NCI-H510A (cell line): ENCODE measurements around the gene POLR3K.

Source experiments
- DNase-seq: peaks from one replicate; lab custom pipeline; 2025; lab: John Stamatoyannopoulos, UW

The POLR3K gene

DNA sequence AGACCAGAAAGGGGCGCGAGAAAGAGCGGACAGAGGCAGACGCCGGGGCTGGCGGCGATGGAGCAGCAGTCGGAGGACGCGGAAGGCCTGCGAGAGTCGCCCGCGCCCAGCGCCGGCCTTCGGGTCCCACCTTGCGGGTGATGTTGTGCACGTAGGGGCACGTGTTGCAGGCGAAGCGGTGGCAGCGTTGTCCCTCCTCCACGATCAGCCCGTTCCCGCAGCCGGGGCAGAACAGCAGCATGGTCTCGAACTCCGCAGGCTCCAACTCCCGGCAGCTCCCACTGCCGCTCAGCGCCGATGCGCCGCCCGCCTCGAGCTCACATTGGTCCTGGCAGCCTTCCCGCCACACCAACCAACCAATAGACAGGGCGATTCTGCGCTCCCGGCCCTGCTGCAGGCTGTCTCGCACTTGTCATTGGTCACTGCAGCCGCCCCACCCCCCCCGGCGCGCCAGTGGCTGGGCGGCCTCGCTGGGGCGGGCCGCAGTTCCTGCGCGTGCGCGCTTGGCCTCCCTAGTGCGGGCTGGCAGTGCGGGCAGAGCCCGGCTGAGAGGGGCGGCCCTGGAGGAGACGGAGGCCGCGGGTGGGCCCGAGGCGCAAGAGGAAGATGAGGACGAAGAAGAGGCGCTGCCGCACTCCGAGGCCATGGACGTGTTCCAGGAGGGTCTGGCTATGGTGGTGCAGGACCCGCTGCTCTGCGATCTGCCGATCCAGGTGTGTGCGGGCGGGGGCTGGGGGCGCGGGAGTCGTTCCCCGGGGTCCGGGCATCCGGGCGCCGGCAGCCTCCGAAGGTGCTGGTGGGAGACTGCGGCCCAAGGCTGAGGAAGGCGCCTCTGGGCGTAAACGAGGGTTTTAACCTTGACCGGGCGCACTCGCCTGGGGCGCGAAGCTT lies at the start of gene POLR3K, which contains the start of gene SNRNP25:
POLR3K (minus strand) TSS at position 263 of the 891 bp plus-strand sequence; CDS start at position 241, 22 bp downstream.
SNRNP25 (plus strand) TSS at position 483 of the 891 bp plus-strand sequence; CDS start at position 672, 189 bp downstream.
- DNase-seq: peak; percentile 89

DNA sequence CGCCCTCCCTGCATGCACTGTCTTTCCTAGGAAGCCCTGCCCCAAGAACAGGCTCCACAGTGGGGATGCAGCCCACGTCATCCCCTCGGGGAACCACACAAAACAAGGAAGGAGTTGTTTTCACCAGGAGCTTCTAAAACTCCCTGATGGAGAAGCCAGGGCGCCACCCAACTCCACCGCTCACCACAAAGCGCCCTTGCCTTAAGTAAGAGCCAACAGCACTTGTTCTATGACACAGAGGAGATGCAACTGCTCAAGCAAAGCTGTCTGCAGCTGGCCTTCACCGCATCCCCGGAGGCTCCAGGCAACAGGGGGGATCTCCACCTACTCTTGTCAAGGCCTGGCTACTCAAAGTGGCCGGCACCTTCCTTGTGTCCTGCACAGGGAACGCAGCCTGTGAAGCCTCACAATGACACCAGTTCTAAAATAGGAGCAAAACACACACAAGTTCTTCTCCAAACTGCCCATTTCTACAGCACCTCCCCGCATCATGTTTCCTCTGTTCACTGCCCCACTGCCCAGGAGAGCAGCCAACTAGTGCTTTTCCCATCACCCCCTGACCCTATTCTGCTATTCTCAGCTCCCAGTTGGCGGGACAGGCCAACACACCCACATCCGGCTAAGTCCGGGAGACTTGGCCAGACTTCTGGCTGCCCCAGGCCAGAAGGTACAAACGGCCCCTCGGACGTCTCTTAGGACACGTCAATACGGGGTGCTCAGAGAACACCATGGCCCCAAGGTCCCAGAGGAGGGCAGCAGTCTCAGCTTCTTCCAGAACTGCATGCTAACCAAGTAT lies 48.9 kb upstream of the POLR3K start:
- no peak for DNase-seq

DNA sequence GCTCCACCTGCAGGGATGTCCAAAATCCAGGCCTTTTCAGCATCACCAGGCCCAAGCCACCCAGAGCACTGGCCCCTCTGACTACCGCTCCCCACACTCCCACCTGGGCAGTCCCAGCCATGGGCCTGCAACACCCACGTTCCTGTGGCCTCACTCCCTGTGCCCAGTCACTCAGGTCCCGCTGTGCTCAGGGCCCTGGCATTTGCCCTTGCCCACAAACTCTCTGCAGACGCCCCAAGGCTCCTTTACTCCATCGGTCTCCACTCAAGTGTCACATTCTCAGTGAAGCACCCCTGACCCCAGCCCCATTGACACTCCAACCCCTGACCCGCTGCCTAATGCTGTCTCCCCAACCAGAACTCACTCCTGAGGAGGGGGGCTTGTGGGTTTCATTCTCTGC lies 48.2 kb upstream of the POLR3K start:
- no peak for DNase-seq

DNA sequence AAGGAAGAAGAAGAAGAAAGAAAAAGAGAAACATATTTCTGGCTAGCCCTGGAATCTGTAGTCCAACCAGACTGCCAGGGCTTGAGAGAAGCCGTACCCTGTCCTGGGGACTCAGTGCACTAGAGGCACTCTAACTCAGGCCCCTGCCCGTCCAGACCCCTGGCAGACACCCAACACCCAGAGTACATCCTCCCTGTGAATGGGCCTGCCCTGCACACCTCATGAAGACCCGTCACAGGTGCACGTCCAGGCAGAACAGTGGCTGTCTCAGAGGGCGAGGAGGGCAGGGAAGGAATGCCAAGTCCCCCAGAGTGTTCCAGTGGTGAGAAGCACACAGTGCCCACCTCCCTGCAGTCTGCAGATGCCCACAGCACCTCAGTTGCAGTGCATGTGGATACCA lies 47.6 kb upstream of the POLR3K start:
- DNase-seq: no peak

DNA sequence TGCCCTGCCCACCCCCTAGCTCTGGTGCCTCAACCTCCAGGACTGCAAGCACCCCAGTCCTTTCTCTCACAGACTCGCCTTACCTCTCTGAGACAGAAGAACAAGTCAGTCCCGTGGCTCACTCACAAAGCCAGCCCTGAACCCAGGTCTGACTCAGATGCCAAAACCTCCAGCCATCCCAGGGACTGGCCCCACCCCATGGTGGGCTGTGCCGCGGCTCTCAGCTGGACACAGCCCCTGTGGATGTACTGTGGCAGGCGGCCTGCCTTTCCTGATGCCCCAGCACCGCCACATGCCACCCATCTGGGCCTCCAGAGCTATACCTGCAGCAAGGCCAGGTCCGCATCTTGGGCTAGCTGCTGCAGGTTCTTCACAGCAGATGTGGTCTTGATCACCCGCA lies 44.4 kb upstream of the POLR3K start:
- DNase-seq: no peak

DNA sequence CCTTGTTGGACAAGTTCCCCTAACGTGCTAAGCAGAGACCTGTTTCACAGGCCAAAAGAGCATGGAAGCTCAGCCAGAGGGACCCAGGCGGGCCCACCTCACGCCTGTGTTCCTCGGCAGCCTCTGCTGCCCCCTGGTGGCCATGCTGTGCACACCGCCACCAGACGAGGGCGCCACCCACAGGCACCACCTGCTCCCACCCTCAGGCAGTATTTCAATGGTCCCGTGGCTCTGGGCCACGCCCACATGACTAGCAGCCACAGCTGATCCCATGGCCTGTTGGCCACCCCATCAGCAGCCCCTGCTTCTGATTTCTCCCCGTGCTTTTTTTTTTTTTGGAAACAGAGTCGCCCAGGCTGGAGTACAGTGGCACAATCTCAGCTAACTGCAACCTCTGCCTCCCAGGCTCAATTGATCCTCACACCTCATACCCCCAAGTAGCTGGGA lies 43.5 kb upstream of the POLR3K start:
- no peak for DNase-seq

DNA sequence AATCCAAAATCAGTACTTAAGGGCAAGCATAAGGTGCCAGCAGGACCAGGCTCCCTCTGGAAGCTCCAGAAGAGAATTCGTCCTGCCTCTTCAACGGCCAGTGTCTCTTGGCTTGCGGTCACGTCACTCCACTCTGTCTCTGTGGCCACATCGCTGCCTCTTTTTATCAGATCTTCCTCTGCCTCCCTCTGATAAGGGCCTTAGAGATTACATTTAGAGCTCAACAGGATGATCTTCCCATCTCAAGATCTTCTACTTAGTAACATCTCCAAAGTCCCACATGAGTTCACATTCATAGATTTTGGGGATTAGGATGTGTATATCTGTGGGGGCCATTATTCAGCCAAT lies 41.5 kb upstream of the POLR3K start:
- DNase-seq: no peak

DNA sequence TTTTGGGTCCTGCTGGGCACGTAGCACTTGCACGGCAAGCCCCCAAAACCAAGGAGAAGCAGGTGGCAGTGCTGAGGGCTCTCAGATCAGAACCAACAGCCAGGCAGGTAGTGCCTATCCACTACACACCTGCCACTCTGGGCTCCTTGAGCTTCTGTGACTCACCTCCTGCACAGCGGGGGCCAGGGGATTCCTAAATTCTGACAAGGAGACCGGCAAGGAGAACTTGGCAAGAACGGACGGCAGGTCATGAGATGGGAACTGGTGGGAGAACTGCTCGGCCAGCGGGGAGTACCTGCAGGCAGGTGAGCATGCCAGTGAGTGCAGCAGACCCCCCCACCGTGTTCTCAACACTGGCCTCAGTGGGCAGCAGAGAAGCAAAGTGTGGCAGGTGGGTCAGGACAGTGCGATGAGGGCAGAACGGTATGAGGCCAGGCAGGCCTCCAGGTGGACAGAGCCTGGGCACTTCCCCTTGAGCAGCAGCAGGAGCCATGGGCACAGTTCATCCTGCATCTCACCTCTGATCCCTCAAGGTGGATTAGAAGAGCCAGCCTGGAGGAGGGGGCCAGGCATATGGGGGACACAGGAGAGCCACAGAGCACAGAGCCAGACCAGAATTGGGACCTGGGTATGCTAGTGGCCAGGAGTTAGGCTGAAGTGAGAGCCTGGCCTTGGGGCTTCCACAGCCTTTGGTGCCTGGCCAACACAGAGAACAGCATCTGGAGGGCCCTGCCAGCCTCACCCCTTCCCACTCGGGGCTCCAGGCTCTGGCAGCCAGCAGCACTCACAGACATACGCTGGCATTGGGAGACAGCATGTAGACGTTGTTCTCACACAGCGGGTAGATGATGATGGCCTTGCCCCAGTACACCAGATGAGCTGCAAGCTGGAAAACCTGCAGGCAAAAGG lies 39.3 kb upstream of the POLR3K start:
- no peak for DNase-seq

DNA sequence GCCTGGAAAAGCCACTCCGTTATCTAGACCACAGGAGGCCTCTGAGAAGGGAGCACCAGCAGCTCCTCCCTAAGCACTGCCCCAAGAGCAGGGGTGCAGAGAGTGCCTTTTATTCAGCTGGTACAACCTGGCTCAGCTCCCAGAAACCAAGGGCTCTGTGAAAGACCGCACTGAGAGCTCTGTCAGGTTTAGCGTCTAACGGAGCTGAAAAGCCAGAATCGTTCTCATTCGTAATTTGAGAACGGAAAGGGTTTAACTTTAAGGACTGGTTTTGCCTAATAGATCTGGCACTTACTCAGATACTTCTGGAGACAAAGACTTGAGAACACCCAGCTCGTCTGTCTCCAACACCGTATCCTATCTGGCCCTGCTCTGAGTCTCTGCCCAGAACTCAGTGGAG lies 38.1 kb upstream of the POLR3K start:
- DNase-seq: no peak

DNA sequence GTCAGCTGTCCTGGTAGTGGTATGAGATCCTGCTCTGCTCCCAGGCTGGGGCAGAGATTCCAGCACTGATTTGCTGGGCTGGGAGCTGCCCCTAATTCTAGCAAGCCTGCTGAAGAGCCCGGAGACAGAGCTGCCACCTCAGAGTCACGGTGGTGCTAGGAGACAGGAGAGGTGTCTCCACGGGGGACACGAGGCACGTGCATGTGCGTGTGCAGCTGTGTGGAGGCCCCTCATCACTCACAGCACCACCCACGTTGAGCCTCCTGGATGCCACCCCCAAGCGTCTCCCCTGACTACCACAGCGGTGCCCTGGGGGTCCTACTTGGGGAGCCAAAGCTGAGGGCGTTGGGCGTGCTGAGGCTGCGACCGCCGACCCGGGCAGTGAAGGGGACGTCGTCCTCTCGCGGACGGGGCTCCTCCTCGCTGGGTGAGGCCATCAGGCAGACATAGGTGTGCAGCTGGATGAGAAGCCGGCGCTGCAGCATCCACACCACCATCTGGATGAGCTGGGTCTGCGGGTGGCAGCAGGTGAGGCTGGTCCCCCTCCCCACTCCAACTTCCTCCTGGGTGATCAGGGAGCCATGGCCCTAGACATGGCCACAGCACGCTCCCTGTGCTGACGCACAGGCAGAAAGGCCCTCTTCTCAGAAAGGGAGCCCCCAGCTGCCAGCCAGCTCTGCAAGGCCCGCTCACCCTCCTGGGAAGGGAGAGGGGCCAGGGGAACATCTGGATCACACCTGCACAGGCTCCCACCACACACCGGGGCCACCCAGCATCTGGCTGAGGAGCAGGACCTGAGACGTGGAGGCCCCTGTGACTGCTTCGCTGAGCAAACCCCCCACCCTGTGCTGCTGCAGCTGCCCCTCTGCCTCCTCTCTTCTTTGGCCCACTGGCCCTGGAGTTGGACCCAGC lies 36.2 kb upstream of the POLR3K start:
- DNase-seq: no peak

DNA sequence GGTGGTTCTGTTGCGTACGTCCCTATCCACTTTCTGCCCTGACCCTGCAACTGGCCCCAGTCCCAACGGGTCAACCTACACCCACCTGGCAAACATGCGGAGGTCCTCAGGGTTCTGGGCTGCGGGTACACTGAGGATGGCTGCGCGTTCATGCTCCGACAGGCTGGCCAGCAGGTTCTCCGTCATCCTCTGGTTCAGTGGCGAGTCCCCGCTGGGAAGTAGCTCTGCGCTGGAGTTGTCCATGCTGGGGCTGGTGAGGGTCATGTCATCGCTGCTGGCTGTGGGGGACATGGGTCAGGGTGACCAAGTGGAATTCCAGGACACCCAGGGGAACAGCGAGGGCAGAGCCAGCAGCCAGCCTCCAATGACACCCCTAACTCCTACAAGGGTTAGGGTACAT lies 35.2 kb upstream of the POLR3K start:
- no peak for DNase-seq

DNA sequence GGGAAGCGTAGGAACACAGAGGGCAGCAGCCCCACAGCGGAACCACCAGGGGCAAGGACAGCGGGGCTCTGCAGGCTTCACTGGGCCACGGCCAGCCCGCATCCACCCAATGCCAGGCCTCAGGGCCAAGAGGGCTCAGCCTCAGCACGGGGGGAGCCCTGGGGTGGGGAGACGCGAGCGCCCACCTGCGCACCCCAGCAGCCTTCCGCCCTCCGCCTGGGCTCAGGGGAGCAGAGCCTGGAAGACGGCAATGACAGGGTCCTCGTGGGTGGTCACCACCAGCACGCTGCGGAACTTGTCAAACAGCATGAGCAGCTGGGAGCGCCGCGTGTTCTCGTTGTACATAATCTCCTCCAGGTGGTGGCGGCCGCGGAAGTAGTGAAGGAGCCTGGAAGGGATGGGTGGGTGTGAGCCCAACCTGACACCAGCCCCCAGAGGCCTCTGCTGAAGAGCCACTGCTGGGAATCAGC lies 33.1 kb upstream of the POLR3K start:
- DNase-seq: no peak

DNA sequence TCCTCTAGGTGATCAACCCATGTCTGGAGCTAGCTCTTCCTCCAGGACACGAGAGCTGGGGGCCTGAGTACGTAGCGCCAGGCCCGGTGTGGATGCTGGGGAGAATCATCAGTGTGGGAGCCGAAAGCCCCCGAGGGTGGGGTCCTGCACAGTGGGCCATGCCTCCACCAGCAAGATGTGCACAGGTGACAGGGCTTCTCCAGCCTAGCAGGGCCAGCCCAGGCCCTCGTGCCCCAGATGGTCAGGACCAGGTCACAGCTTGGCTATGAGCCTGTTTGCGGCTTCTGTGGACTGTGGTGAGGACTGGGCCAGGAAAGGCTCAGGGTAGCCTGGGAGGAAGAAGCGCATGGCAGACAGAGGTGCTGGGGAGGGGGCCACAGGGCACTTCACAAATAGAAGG lies 32.5 kb upstream of the POLR3K start:
- no peak for DNase-seq

DNA sequence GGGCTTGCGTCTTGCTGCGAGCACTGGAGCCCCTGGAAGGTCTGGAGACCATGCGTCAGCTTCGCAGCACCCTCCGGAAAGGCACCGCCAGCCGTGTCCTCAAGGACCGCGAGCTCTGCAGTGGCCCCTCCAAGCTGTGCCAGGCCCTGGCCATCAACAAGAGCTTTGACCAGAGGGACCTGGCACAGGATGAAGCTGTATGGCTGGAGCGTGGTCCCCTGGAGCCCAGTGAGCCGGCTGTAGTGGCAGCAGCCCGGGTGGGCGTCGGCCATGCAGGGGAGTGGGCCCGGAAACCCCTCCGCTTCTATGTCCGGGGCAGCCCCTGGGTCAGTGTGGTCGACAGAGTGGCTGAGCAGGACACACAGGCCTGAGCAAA lies 32.0 kb upstream of the POLR3K start:
- DNase-seq: no peak

DNA sequence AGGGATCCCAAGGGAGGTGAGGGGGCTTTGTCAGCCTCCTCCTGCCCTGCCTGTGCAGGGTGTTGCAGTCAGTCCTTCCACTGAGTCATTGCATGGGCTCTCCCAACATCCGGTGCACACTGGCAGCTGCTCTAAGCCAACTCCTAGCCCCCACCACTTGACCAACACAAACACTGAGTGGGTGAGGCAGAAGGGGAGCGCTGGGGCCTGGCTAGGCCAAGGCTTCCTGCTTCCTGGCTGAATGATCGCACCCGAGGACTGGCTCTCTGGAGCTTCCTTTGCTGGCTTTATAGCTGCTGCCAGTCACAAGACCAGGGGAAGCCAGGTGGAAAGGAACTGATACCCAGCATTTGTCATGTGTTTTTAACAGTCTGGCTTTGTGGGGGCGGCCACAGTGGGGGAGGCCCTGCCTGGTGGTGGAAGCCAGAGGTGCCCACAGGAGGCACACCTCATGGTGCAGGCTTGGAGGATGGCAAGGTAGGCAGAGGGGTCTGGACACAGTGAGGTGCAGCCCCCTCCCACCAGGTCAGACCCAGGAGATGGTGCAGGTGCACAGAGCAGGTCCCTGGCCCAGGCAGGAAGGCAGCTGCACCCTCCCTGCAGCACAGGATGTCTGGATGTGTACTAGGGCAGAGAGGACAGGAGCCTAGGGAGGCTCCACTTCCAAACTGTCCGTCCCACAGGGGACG lies 31.5 kb upstream of the POLR3K start:
- peak; percentile 70 for DNase-seq

DNA sequence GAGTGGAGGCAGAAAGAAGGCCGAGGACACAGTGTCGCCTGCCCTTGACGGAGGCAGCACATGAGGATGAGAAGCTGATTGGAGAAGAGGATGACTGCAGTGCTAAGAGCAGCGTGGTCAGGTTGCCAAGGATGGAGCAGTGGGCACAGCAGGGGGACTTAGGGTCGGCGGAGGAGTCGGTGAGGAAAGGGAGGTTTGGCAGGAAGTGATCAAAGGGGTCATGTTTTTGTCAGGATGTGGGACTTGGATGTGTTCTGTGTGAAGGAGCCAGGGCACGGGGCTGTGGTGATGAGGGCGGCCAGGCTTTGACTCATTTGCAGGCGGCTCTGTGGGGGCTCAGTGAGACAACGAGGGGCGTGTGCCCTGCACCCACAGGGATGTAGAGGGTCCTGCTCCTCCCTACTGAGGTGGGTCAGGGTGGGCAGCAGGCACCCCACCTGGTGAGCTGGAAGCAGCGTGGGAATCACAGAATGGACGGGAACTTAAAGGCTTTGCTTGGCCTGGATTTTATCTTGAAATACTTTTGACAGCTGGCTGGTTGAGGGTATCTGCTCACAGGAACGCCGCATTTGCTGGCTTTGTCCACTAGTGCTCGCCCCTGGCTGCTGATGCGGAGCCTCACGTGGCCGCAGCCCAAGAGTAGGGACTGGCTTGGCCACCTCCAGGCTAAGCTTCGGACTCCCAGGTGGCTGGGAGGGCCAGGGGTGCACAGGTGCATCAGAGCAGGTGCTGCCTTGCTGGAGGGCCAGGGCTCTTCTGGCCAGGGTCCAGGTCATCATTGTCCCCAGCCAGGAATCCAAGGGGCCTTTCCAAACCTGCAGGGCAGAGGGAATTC lies 30.6 kb upstream of the POLR3K start:
- DNase-seq: peak; percentile 65

DNA sequence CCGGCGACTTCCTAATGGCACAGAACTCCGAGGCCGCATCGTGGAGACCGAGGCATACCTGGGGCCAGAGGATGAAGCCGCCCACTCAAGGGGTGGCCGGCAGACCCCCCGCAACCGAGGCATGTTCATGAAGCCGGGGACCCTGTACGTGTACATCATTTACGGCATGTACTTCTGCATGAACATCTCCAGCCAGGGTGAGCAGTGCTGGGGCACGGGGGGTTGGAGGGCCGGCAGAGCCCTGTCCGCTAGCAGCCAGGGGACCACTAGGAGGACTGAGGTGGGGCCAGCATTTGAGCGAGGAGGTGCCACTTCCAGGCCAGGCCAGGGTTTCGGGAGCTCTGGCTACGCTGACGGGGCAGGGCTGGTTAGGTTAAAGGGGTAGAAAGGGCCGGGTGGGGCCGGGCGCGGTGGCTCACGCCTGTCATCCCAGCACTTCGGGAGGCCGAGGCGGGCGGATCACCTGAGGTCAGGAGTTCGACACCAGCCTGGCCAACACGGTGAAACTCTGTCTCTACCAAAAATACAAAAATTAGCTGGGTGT lies 29.7 kb upstream of the POLR3K start:
- no peak for DNase-seq

DNA sequence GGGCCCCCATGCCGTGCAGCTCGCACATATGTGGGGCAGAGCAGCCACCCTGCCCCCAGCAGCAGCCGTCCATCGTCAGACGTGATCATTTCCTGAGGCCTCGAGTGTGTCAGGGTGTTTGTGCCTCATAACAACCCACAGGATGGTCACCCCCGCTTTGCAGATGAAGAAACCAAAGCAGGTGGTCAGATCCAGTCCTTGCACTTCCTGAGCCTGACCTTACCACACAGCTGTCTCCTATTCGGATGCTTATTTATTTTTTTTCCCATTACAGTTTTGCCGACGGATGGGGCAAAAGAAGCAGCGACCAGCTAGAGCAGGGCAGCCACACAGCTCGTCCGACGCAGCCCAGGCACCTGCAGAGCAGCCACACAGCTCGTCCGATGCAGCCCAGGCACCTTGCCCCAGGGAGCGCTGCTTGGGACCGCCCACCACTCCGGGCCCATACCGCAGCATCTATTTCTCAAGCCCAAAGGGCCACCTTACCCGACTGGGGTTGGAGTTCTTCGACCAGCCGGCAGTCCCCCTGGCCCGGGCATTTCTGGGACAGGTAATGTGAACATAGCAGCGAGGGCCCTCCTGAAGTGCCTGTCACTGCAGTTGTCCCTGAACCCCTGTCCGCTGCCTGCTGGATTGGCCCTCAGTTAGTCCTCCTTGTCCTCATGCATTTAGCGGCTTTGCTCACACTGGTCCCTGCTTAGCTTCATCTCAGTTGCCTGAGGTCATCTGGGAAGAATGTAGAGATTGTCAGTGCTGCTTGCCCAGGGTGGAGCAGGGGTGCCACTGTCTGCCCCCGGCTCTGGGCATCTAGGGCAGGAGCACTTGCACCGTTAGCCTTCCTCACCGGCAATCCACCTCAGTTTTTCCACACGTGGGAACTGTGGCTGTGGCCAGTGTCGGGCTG lies 26.0 kb upstream of the POLR3K start:
- DNase-seq: no peak
